GM12878 (cell line): ENCODE data around the gene CARD19. TPM values are rescaled to one million over a fixed set of nuclear protein-coding genes. Genes with fewer than 3 reads are reported as not detected.
A peak's percentile ranks its signal among the peaks of the same experiment; 100 is the strongest.

ENCODE experiments used
- ATAC-seq: fragments of 200-7000 bp; cut with Tn5 transposase; 3 replicates; pipeline ENCODE4 v1.9.1; 2020; ENCODE audit warnings: mild to moderate bottlenecking, moderate library complexity
- BruUV-seq: library from RNA; stranded (reverse); fragments of 400-500 nt; replicated peaks from 2 replicates; lab custom pipeline; 2021; lab: Mats Ljungman, UMichigan
- CTCF ChIA-PET: fragments of 300-600 bp; sonication (Branson Sonifier 250); formaldehyde crosslinking; extraction: SDS; loops from one replicate; lab custom pipeline; 2021; ENCODE audit warnings: inconsistent platforms; lab: Yijun Ruan, JAX
- POLR2A ChIA-PET: fragments of 350-600 bp; formaldehyde crosslinking; extraction: SDS; loops from one replicate; lab custom pipeline; 2021; ENCODE audit warnings: inconsistent platforms; lab: Charles Lee
- RAD21 ChIA-PET: fragments of 300-600 bp; sonication (Branson Sonifier 250); formaldehyde crosslinking; loops from one replicate; lab custom pipeline; 2023; ENCODE audit warnings: antibody characterized with exemption; ENCODE audit not compliant: unreplicated experiment; lab: Charles Lee
- SMC1A ChIA-PET: fragments of 300-600 bp; sonication (Branson Sonifier 250); formaldehyde crosslinking; loops from one replicate; lab custom pipeline; 2023; ENCODE audit not compliant: unreplicated experiment, uncharacterized antibody; lab: Charles Lee
- DNase-seq: peaks from one replicate; pipeline ENCODE4 v3.0.0-alpha.2; 2011; ENCODE audit warnings: low read depth, low spot score
- FAIRE-seq: peaks from 3 replicates; lab custom pipeline; 2011; peaks lifted over from hg19 to GRCh38; lab: Jason Lieb, UNC
- H2AFZ ChIP-seq: 2 replicates; pipeline ENCODE4 v1.6.0; 2011; ENCODE audit warnings: low read depth, low read length, control low read depth; ENCODE audit not compliant: control insufficient read depth
- H3K27ac ChIP-seq: 2 replicates; pipeline ENCODE4 v1.5.1; 2011; ENCODE audit warnings: control low read depth; ENCODE audit not compliant: control insufficient read depth, insufficient read depth
- H3K27me3 ChIP-seq, 2 experiments: replicated peaks in 1 of 2; 2 replicates each; pipeline versions ENCODE4 v1.6.0 to v1.6.1; 2011; ENCODE audit warnings: low read length in 1 of 2; ENCODE audit not compliant: control insufficient read depth in 2 of 2, insufficient read depth in 2 of 2
- H3K36me3 ChIP-seq, 2 experiments: 2 replicates each; pipeline ENCODE4 v1.5.1; 2011; ENCODE audit warnings: low read length in 1 of 2; ENCODE audit not compliant: control insufficient read depth in 2 of 2, insufficient read depth in 2 of 2
- H3K4me1 ChIP-seq: 2 replicates; pipeline ENCODE4 v1.6.1; 2011; ENCODE audit warnings: mild to moderate bottlenecking, low read length, moderate library complexity, mixed read lengths; ENCODE audit not compliant: control insufficient read depth, insufficient read depth
- H3K4me2 ChIP-seq: 2 replicates; pipeline ENCODE4 v1.6.0; 2011; ENCODE audit warnings: control low read depth; ENCODE audit not compliant: control insufficient read depth, insufficient read depth
- H3K4me3 ChIP-seq: fragments of 200-600 bp; sonication (generic); 2 replicates; pipeline ENCODE4 v1.5.1; 2016
- H3K79me2 ChIP-seq: 2 replicates; pipeline ENCODE4 v1.6.0; 2011; ENCODE audit warnings: low read length; ENCODE audit not compliant: control insufficient read depth, insufficient read depth
- H3K9ac ChIP-seq: 2 replicates; pipeline ENCODE4 v1.8.0; 2011; ENCODE audit warnings: low read length, control low read depth, mixed read lengths; ENCODE audit not compliant: control insufficient read depth, insufficient read depth
- H3K9me3 ChIP-seq: replicated peaks from 3 replicates; pipeline ENCODE4 v1.5.1; 2011; ENCODE audit warnings: mild to moderate bottlenecking, low read length; ENCODE audit not compliant: control insufficient read depth, insufficient read depth
- H4K20me1 ChIP-seq: 2 replicates; pipeline ENCODE4 v1.6.0; 2011; ENCODE audit not compliant: control insufficient read depth, insufficient read depth
- BCL11A ChIP-seq: IDR thresholded peaks from 2 replicates; pipeline ENCODE4 v1.6.1; 2011; ENCODE audit warnings: low read depth, low read length
- BMI1 ChIP-seq: fragments of 450-650 bp; IDR thresholded peaks from 2 replicates; pipeline ENCODE4 v1.6.1; 2016; ENCODE audit warnings: mild to moderate bottlenecking, moderate library complexity, borderline replicate concordance
- CHD1 ChIP-seq: IDR thresholded peaks from 2 replicates; pipeline ENCODE4 v1.6.1; 2012; ENCODE audit warnings: low read depth, low read length, improper control_type of control experiment
- DPF2 ChIP-seq: fragments of 450-650 bp; IDR thresholded peaks from 2 replicates; pipeline ENCODE4 v1.6.1; 2017; ENCODE audit warnings: mild to moderate bottlenecking
- EP300 ChIP-seq, 2 experiments: fragments of 150-350 bp in 1 of 2; IDR thresholded peaks; 2 replicates each; pipeline ENCODE4 v1.6.1; 2011 to 2012; ENCODE audit warnings: low read depth in 2 of 2, low read length in 2 of 2, borderline replicate concordance in 1 of 2, improper control_type of control experiment in 1 of 2, inconsistent platforms in 1 of 2; ENCODE audit not compliant: control insufficient read depth in 1 of 2
- EZH2 ChIP-seq: IDR thresholded peaks from 2 replicates; pipeline ENCODE4 v1.6.1; 2012; ENCODE audit warnings: low read depth, mild to moderate bottlenecking, control low read depth, inconsistent platforms, low read length, borderline replicate concordance; ENCODE audit not compliant: control insufficient read depth
- FOXK2 ChIP-seq: fragments of 450-650 bp; IDR thresholded peaks from 2 replicates; pipeline ENCODE4 v1.6.1; 2017; ENCODE audit warnings: mild to moderate bottlenecking, moderate library complexity
- HDAC2 ChIP-seq: fragments of 200-600 bp; sonication (generic); IDR thresholded peaks from 2 replicates; pipeline ENCODE4 v1.6.1; 2017
- IRF4 ChIP-seq: IDR thresholded peaks from 2 replicates; pipeline ENCODE4 v1.6.1; 2011; ENCODE audit warnings: low read depth, low read length
- MEF2A ChIP-seq: IDR thresholded peaks from 2 replicates; pipeline ENCODE4 v1.6.1; 2011; ENCODE audit warnings: low read depth, mild to moderate bottlenecking, low read length, moderate library complexity; ENCODE audit not compliant: insufficient read depth
- PAX5 ChIP-seq: IDR thresholded peaks from 2 replicates; pipeline ENCODE4 v1.6.1; 2011; ENCODE audit warnings: low read depth, low read length, borderline replicate concordance
- RELA ChIP-seq: fragments of 450-650 bp; IDR thresholded peaks from 2 replicates; pipeline ENCODE4 v1.8.0; 2014; ENCODE audit warnings: borderline replicate concordance; ENCODE audit not compliant: partially characterized antibody
- ZNF622 ChIP-seq: fragments of 450-650 bp; IDR thresholded peaks from 2 replicates; pipeline ENCODE4 v1.6.1; 2017; ENCODE audit warnings: mild to moderate bottlenecking, inconsistent platforms
- WGBS: methylation state at CpG from one replicate; pipeline ENCODE4 v1.1.6; 2016; ENCODE audit warnings: low lambda C conversion rate; ENCODE audit not compliant: insufficient replicate concordance, insufficient coverage; ENCODE audit errors: missing lambda C conversion rate; 5-methylcytosine and 5-hydroxymethylcytosine counted together
- in situ Hi-C: fragments of 300-500 bp; cut with MboI; formaldehyde crosslinking; loops from 9 replicates; pipeline ENCODE4 v1.14.3; 2018; ENCODE audit warnings: mixed read lengths
- intact Hi-C: fragments of 100-400 bp; cut with micrococcal nuclease; formaldehyde crosslinking; loops from one replicate; pipeline ENCODE4 v1.14.2; 2022; ENCODE audit not compliant: unreplicated experiment
- polyA plus RNA-seq, 11 experiments: library from polyadenylated mRNA; depleted of rRNA in 4 of 11; unstranded in 6 of 11; stranded (reverse) in 5 of 11; fragments of >200 nt; fragmentation: Nextera tagmentation in 4 of 11; fragmentation: Illumina TruSeq in 1 of 11; extraction: Ambion mirVana in 4 of 11; extraction: Trizol in 1 of 11; gene quantifications; 1 replicate in 1 of 11; 2 replicates in 10 of 11; pipeline versions ENCODE4 v1.2.1 to v1.2.3, GENCODE V29; 2011 to 2016; ENCODE audit warnings: inconsistent platforms in 2 of 11, missing spikeins in 2 of 11, low read depth in 1 of 11
- total RNA-seq, 4 experiments: library from RNA; depleted of rRNA in 3 of 4; stranded (reverse); fragments of >200 nt in 3 of 4; fragmentation: Illumina TruSeq in 1 of 4; extraction: Trizol in 1 of 4; gene quantifications; 2 replicates each; pipeline versions ENCODE4 v1.2.1 to v1.2.3, GENCODE V29; 2013 to 2021
- TF ChIP-seq, protein P1 (sequence below): fragments of 150-350 bp; IDR thresholded peaks from 2 replicates; pipeline ENCODE4 v1.6.1; 2016; ENCODE audit warnings: low read depth, low read length
- TF ChIP-seq, protein P2 (sequence below): IDR thresholded peaks from 2 replicates; pipeline ENCODE4 v1.6.1; 2012; ENCODE audit warnings: low read depth, low read length, improper control_type of control experiment
- TF ChIP-seq, protein P3 (sequence below): IDR thresholded peaks from 2 replicates; pipeline ENCODE4 v1.6.1; 2012; ENCODE audit warnings: low read depth, low read length, improper control_type of control experiment
- TF ChIP-seq, protein P4 (sequence below): IDR thresholded peaks from 2 replicates; pipeline ENCODE4 v1.6.1; 2012; ENCODE audit warnings: low read length, inconsistent platforms

Gene CARD19
- total and polyA plus RNA-seq, 10 of the 15 experiments (the other 5 are each of a cell fraction or from before 2014, with no cell fraction given): 0.61 to 41.6 (median 19.9) TPM

DNA sequence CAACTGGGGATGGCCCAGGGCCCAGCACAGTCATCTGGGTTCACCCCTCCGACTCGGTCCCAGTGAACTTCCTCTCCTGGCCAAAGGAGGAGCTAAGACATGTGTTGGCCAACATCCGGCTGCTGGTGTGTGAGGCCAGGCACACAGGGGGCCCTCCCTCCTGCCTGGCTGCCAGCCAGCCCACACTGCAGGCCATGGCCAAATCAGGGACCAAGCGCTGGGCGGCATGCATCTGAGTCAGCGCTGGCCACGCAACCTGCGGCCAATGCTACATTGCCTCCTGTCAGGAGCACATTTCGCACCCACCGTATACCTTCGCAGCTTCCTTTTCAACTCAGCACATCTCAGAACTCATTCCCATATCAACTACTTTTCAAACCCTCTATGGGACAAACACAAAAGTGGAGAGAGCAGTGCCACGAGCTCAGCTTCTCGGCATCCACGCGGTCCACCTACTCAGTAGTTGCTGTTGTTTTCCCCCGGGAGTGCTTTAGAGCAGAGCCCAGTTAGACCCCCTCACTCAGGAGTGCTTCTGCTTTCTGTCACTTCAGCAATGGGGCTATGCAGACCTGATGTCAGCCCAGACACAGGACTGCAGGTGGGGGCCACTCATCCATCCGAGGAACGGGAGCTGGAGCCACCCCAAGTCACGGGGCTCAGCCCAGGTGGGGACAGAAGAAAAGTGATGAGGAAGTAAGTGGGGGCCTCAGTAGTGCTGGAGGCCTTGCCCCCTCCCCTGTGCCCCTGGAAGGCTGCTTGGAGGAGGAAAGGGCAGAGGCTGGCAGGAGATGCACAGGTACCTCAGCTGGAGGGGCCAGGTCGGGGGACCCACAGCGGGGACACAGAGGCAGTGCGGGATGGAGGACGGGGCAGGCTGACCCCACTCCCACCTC, 24.2 kb downstream of the CARD19 start:
- H3K4me1 ChIP-seq: peaks cover 12% of the 10 kb centered on the region
- RAD21 ChIA-PET: interaction anchor here (0.8 to 1.8 kb wide), 3 partner anchors 11 to 183 kb away, joined by 3 to 7 read pairs (median 4); no protein-coding TSS in a partner anchor
- no peak overlapping the region for H3K9ac ChIP-seq
- BruUV-seq: no TSS peak
- DNase-seq (no peak), FAIRE-seq (peak; percentile 57), ATAC-seq (peak; percentile 96)
- SMC1A ChIA-PET: interaction anchor here (1.4 to 2.7 kb wide), 3 partner anchors 11 to 117 kb away, joined by 4 to 12 read pairs (median 6); no protein-coding TSS in a partner anchor
- H3K4me3 ChIP-seq: no peak overlapping the region
- no peaks in the 10 kb centered on the region for H3K9me3 ChIP-seq
- no peak overlapping the region for H3K27ac ChIP-seq
- CTCF ChIA-PET: interaction anchor here (0.9 to 2.8 kb wide), 7 partner anchors 11 to 403 kb away, joined by 3 to 35 read pairs (median 4); no protein-coding TSS in a partner anchor
- POLR2A ChIA-PET: interaction anchor here (0.9 to 1.5 kb wide), 3 partner anchors 10 to 14 kb away, joined by 3 read pairs; partner anchors contain the start of gene NINJ1
- peaks cover 0 to 9% of the 10 kb centered on the region in 2 experiments; a peak in 2 of 4 replicates for H3K36me3 ChIP-seq
- H4K20me1 ChIP-seq: no peaks in the 10 kb centered on the region
- intact Hi-C loops (no loop called here), in situ Hi-C loops (no loop called here)
- 34% methylated on average over 23 of the region's 23 CpGs for WGBS
- peak overlapping the region; percentile 10; the same call in 1 of the 2 replicates for H3K4me2 ChIP-seq
- no peaks in the 10 kb centered on the region for H3K27me3 ChIP-seq
- peak overlapping the region; percentile 40; the same call in 1 of the 2 replicates for H2AFZ ChIP-seq
- no peaks in the 10 kb centered on the region for H3K79me2 ChIP-seq
- TF ChIP-seq BCL11A (no peak), EZH2 (no peak), CHD1 (no peak), FOXK2 (no peak), HDAC2 (no peak), DPF2 (0 out of 2 replicates have a peak, but pooled peaks have one; percentile 54), BMI1 (no peak), ZNF622 (no peak), IRF4 (no peak), PAX5 (no peak), EP300 (IDR thresholded peaks at IDR 0.05; ENCODE audit: borderline replicate concordance in 1 of 2, control insufficient read depth in 1 of 2, low read depth in 2 of 2, low read length in 2 of 2) (no peak), MEF2A (no peak), RELA (no peak)
- TF ChIP-seq, protein P1, sequence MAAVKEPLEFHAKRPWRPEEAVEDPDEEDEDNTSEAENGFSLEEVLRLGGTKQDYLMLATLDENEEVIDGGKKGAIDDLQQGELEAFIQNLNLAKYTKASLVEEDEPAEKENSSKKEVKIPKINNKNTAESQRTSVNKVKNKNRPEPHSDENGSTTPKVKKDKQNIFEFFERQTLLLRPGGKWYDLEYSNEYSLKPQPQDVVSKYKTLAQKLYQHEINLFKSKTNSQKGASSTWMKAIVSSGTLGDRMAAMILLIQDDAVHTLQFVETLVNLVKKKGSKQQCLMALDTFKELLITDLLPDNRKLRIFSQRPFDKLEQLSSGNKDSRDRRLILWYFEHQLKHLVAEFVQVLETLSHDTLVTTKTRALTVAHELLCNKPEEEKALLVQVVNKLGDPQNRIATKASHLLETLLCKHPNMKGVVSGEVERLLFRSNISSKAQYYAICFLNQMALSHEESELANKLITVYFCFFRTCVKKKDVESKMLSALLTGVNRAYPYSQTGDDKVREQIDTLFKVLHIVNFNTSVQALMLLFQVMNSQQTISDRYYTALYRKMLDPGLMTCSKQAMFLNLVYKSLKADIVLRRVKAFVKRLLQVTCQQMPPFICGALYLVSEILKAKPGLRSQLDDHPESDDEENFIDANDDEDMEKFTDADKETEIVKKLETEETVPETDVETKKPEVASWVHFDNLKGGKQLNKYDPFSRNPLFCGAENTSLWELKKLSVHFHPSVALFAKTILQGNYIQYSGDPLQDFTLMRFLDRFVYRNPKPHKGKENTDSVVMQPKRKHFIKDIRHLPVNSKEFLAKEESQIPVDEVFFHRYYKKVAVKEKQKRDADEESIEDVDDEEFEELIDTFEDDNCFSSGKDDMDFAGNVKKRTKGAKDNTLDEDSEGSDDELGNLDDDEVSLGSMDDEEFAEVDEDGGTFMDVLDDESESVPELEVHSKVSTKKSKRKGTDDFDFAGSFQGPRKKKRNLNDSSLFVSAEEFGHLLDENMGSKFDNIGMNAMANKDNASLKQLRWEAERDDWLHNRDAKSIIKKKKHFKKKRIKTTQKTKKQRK: no peak
- TF ChIP-seq, protein P2, sequence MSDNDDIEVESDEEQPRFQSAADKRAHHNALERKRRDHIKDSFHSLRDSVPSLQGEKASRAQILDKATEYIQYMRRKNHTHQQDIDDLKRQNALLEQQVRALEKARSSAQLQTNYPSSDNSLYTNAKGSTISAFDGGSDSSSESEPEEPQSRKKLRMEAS: peak; percentile 63; the same call in 1 of the 2 replicates
- TF ChIP-seq, protein P3, sequence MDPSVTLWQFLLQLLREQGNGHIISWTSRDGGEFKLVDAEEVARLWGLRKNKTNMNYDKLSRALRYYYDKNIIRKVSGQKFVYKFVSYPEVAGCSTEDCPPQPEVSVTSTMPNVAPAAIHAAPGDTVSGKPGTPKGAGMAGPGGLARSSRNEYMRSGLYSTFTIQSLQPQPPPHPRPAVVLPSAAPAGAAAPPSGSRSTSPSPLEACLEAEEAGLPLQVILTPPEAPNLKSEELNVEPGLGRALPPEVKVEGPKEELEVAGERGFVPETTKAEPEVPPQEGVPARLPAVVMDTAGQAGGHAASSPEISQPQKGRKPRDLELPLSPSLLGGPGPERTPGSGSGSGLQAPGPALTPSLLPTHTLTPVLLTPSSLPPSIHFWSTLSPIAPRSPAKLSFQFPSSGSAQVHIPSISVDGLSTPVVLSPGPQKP: no peak
- TF ChIP-seq, protein P4, sequence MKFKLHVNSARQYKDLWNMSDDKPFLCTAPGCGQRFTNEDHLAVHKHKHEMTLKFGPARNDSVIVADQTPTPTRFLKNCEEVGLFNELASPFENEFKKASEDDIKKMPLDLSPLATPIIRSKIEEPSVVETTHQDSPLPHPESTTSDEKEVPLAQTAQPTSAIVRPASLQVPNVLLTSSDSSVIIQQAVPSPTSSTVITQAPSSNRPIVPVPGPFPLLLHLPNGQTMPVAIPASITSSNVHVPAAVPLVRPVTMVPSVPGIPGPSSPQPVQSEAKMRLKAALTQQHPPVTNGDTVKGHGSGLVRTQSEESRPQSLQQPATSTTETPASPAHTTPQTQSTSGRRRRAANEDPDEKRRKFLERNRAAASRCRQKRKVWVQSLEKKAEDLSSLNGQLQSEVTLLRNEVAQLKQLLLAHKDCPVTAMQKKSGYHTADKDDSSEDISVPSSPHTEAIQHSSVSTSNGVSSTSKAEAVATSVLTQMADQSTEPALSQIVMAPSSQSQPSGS: no peak
